ENCODE results near the gene PRODH.
"Not testable (repeated sequence)": the region's sequence is repeated elsewhere in the genome, so short reads cannot be mapped to it uniquely, and the experiment has no call there.

The PRODH gene

DNA sequence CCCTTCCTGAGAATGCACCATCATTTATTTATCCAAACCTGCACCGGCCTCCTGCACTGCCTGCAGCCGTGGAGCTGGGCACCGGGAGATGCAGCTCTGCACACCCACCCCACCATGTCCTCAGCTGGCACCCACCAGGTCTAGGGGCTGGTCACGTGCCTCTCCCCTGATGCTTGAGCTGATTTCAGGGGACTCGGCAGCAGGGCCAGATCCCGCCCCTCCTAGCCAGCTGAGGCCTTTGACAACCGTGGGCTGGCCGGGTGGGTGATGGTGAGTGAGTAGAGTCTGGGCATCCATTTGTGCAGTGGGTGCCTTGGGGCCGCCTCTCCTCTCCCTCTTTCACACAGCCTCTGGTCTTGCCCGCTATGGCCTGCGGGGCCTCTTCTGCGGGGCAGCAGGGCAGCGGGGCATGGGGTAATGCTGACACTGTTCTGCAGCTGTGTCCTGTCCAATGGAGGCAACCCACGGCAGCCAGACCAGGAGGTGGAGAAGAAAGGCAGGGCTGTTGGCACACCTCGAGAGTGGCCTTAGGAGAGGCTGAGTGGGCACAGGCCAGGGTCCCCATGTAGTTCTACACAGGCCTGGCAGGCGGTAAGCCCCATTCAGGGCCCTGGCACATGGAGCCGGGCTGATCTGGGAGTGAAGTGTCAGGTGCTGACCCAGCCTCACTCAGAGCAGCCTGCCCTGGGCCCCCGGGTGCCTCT is 38.5 kb upstream of the PRODH start:
- no peak for ATAC-seq
- TF ChIP-seq OSR1 (CRISPR knock-in tag; IDR thresholded peaks at IDR 0.05) (no peak), PPARA (CRISPR knock-in tag; IDR thresholded peaks at IDR 0.05; ENCODE audit: borderline replicate concordance) (no peak), RARB (CRISPR knock-in tag; IDR thresholded peaks at IDR 0.05) (no peak), BACH2 (CRISPR knock-in tag; IDR thresholded peaks at IDR 0.05; ENCODE audit: borderline replicate concordance) (no peak), ESRRG (CRISPR knock-in tag; IDR thresholded peaks at IDR 0.05) (no peak), TOX (CRISPR knock-in tag; IDR thresholded peaks at IDR 0.05; ENCODE audit: borderline replicate concordance) (no peak), GLIS3 (CRISPR knock-in tag; IDR thresholded peaks at IDR 0.05) (no peak), ZNF70 (CRISPR knock-in tag; IDR thresholded peaks at IDR 0.05) (no peak), ZFP30 (CRISPR knock-in tag; IDR thresholded peaks at IDR 0.05) (no peak), SNAI2 (CRISPR knock-in tag; IDR thresholded peaks at IDR 0.05) (no peak), ZNF565 (CRISPR knock-in tag; conservative IDR thresholded peaks at IDR 0.05; ENCODE audit: low read depth) (no peak), ARNTL (CRISPR knock-in tag; IDR thresholded peaks at IDR 0.05; ENCODE audit: borderline replicate concordance, low read depth) (no peak), TCF4 (CRISPR knock-in tag; IDR thresholded peaks at IDR 0.05; ENCODE audit: borderline replicate concordance) (no peak)
- TF ChIP-seq, protein P1, sequence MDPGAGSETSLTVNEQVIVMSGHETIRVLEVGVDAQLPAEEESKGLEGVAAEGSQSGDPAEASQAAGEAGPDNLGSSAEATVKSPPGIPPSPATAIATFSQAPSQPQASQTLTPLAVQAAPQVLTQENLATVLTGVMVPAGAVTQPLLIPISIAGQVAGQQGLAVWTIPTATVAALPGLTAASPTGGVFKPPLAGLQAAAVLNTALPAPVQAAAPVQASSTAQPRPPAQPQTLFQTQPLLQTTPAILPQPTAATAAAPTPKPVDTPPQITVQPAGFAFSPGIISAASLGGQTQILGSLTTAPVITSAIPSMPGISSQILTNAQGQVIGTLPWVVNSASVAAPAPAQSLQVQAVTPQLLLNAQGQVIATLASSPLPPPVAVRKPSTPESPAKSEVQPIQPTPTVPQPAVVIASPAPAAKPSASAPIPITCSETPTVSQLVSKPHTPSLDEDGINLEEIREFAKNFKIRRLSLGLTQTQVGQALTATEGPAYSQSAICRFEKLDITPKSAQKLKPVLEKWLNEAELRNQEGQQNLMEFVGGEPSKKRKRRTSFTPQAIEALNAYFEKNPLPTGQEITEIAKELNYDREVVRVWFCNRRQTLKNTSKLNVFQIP (CRISPR knock-in tag; IDR thresholded peaks at IDR 0.05; ENCODE audit: borderline replicate concordance, low read depth), result no peak
- TF ChIP-seq, protein P2, sequence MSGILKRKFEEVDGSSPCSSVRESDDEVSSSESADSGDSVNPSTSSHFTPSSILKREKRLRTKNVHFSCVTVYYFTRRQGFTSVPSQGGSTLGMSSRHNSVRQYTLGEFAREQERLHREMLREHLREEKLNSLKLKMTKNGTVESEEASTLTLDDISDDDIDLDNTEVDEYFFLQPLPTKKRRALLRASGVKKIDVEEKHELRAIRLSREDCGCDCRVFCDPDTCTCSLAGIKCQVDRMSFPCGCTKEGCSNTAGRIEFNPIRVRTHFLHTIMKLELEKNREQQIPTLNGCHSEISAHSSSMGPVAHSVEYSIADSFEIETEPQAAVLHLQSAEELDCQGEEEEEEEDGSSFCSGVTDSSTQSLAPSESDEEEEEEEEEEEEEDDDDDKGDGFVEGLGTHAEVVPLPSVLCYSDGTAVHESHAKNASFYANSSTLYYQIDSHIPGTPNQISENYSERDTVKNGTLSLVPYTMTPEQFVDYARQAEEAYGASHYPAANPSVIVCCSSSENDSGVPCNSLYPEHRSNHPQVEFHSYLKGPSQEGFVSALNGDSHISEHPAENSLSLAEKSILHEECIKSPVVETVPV (CRISPR knock-in tag; IDR thresholded peaks at IDR 0.05), result no peak

DNA sequence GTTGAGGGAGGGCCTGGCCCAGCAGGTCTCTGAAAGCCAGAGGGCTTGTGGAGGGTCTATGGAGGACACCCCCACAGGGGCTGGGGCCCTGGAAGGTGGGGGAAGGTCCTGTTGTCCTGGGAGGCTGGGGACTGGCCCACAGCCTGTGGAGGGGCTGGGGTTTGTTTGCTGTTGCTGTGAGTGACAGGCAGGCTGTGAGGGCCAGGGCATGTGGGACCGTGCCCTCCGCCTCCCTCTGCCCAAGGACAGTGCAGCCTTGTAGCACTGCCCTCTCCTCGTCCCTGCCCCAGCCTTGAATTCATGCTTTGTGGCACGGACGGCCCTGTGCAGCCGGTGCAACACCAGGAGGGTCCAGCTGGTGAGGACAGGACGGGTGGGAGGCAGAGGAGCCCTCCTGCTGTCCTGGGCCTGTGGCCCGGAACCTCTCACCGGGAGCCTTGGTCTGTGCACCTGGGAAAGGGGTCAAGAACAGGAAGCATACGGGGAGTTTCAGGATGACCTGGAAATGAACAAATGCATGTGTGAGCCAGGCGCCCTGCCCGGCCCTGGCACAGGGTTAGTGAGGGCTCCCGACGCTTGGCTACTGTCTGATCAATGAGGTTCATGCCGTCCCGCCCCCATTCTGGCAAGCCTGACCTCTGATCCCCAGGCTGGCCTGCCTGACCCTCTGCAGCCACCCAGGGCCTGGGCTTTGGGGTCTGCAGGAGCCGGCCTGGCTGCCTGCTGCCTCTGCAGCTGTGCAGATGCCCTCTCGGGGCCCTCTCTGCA is 37.4 kb upstream of the PRODH start:
- TF ChIP-seq, protein P3, sequence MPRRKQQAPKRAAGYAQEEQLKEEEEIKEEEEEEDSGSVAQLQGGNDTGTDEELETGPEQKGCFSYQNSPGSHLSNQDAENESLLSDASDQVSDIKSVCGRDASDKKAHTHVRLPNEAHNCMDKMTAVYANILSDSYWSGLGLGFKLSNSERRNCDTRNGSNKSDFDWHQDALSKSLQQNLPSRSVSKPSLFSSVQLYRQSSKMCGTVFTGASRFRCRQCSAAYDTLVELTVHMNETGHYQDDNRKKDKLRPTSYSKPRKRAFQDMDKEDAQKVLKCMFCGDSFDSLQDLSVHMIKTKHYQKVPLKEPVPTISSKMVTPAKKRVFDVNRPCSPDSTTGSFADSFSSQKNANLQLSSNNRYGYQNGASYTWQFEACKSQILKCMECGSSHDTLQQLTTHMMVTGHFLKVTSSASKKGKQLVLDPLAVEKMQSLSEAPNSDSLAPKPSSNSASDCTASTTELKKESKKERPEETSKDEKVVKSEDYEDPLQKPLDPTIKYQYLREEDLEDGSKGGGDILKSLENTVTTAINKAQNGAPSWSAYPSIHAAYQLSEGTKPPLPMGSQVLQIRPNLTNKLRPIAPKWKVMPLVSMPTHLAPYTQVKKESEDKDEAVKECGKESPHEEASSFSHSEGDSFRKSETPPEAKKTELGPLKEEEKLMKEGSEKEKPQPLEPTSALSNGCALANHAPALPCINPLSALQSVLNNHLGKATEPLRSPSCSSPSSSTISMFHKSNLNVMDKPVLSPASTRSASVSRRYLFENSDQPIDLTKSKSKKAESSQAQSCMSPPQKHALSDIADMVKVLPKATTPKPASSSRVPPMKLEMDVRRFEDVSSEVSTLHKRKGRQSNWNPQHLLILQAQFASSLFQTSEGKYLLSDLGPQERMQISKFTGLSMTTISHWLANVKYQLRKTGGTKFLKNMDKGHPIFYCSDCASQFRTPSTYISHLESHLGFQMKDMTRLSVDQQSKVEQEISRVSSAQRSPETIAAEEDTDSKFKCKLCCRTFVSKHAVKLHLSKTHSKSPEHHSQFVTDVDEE (CRISPR knock-in tag; IDR thresholded peaks at IDR 0.05), result no peak
- TF ChIP-seq ZFP3 (CRISPR knock-in tag; IDR thresholded peaks at IDR 0.05) (no peak), ZC3H10 (CRISPR knock-in tag; IDR thresholded peaks at IDR 0.05) (no peak), ISL1 (CRISPR knock-in tag; IDR thresholded peaks at IDR 0.05) (no peak), ZNF70 (CRISPR knock-in tag; IDR thresholded peaks at IDR 0.05) (no peak), TCF4 (CRISPR knock-in tag; IDR thresholded peaks at IDR 0.05; ENCODE audit: borderline replicate concordance) (no peak), TOX (CRISPR knock-in tag; IDR thresholded peaks at IDR 0.05; ENCODE audit: borderline replicate concordance) (no peak), BACH2 (CRISPR knock-in tag; IDR thresholded peaks at IDR 0.05; ENCODE audit: borderline replicate concordance) (no peak), ESRRG (CRISPR knock-in tag; IDR thresholded peaks at IDR 0.05) (no peak), ARNTL (CRISPR knock-in tag; IDR thresholded peaks at IDR 0.05; ENCODE audit: borderline replicate concordance, low read depth) (no peak), ZNF565 (CRISPR knock-in tag; conservative IDR thresholded peaks at IDR 0.05; ENCODE audit: low read depth) (no peak), RARB (CRISPR knock-in tag; IDR thresholded peaks at IDR 0.05) (no peak), ZNF8 (CRISPR knock-in tag; IDR thresholded peaks at IDR 0.05) (no peak), GLIS3 (CRISPR knock-in tag; IDR thresholded peaks at IDR 0.05) (no peak), SNAI2 (CRISPR knock-in tag; IDR thresholded peaks at IDR 0.05) (no peak), CSDC2 (CRISPR knock-in tag; IDR thresholded peaks at IDR 0.05) (no peak)
- TF ChIP-seq, protein P2 (CRISPR knock-in tag; IDR thresholded peaks at IDR 0.05), result no peak
- TF ChIP-seq, protein P1 (CRISPR knock-in tag; IDR thresholded peaks at IDR 0.05; ENCODE audit: borderline replicate concordance, low read depth), result no peak
- TF ChIP-seq, protein P4, sequence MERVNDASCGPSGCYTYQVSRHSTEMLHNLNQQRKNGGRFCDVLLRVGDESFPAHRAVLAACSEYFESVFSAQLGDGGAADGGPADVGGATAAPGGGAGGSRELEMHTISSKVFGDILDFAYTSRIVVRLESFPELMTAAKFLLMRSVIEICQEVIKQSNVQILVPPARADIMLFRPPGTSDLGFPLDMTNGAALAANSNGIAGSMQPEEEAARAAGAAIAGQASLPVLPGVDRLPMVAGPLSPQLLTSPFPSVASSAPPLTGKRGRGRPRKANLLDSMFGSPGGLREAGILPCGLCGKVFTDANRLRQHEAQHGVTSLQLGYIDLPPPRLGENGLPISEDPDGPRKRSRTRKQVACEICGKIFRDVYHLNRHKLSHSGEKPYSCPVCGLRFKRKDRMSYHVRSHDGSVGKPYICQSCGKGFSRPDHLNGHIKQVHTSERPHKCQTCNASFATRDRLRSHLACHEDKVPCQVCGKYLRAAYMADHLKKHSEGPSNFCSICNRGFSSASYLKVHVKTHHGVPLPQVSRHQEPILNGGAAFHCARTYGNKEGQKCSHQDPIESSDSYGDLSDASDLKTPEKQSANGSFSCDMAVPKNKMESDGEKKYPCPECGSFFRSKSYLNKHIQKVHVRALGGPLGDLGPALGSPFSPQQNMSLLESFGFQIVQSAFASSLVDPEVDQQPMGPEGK (CRISPR knock-in tag; IDR thresholded peaks at IDR 0.05; ENCODE audit: borderline replicate concordance), result no peak
- ATAC-seq, result no peak

DNA sequence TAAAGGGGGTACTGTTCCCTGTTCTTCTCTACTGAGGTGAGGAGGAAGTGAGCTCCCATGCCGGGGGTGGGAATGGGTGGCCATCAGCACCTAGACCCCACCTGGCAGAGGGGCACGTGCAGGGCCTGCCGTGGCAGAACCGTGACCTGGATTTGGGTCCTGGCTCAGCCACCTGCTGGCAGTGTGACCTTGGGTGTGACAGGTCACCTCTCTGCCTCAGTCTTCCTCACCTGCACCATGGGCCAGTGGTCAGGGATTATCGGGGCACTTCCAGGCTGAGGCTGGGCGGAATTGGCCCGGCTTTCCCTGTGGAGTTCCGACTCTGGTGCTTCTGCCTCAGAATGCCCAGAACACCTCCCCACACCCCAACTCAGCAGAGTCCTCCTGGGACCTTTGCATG is 36.5 kb upstream of the PRODH start:
- not testable (repeated sequence) for ATAC-seq

DNA sequence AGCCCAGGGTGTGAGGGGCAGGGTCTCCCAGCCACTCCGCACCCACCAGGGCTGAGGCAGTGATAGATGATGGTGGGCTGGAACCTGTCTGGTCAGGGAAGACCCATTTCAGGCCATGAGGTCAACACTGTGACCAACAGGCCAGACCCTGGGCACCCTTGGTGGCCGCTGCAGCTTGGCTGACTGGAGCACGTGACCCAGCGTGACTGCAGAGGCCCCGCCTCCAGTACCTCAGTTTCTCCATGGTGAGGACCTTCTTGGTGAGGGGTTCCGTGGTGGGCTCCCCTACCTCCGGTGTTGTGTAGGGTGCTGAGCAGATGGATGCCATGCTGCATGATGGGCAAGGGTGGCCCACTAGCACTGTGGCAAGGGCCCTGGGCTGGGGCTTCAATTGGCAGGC is 35.9 kb upstream of the PRODH start:
- not testable (repeated sequence) for ATAC-seq

All from SK-N-SH treated with all-trans-retinoic acid at 6 μM for 48 hours (cell line).